Activated T-helper 1 cell treated with anti-CD3 and anti-CD28 coated beads, Interleukin-12 subunit alpha, Interleukin-12 subunit beta, Interleukin-2, Interleukin-4 antibody, amounts not matched to agents 30 ng/mL and 10 ng/mL and 1 ng/mL, durations not matched to agents 14 hours and 24 hours and 36 hours (primary cell): ENCODE data around the gene RPP40. TPM values are rescaled to one million over a fixed set of nuclear protein-coding genes. Genes with fewer than 3 reads are reported as not detected.
"Not testable (repeated sequence)": the region's sequence is repeated elsewhere in the genome, so short reads cannot be mapped to it uniquely, and the experiment has no call there.

ENCODE experiments used
- DNase-seq: peaks from one replicate; pipeline ENCODE4 v3.0.0; 2021; ENCODE audit warnings: low spot score
- H3K27ac Mint-ChIP-seq: one replicate; pipeline ENCODE4 v1.8.0; 2021; ENCODE audit warnings: mild to moderate bottlenecking, mixed read lengths
- H3K27me3 Mint-ChIP-seq: one replicate; pipeline ENCODE4 v1.8.0; 2022; ENCODE audit warnings: mild to moderate bottlenecking, moderate library complexity, mixed read lengths; ENCODE audit not compliant: insufficient read depth
- H3K36me3 Mint-ChIP-seq: one replicate; pipeline ENCODE4 v1.8.0; 2021; ENCODE audit warnings: low read depth, mixed read lengths
- H3K4me1 Mint-ChIP-seq: one replicate; pipeline ENCODE4 v1.8.0; 2021; ENCODE audit warnings: low read depth, mixed read lengths
- H3K4me3 Mint-ChIP-seq: one replicate; pipeline ENCODE4 v1.8.0; 2021; ENCODE audit warnings: mild to moderate bottlenecking, moderate library complexity, mixed read lengths
- H3K9me3 Mint-ChIP-seq: one replicate; pipeline ENCODE4 v1.8.0; 2021; ENCODE audit warnings: mixed read lengths
- intact Hi-C: fragments of 100-400 bp; cut with micrococcal nuclease; formaldehyde crosslinking; loops from one replicate; pipeline ENCODE4 v1.15.1; 2024
- total RNA-seq: library from RNA; stranded (reverse); gene quantifications from 2 replicates; pipeline ENCODE4 v1.2.3, GENCODE V29; 2022

Gene RPP40
- total RNA-seq, 1 donor from 2014 or later = 16.4 TPM

DNA sequence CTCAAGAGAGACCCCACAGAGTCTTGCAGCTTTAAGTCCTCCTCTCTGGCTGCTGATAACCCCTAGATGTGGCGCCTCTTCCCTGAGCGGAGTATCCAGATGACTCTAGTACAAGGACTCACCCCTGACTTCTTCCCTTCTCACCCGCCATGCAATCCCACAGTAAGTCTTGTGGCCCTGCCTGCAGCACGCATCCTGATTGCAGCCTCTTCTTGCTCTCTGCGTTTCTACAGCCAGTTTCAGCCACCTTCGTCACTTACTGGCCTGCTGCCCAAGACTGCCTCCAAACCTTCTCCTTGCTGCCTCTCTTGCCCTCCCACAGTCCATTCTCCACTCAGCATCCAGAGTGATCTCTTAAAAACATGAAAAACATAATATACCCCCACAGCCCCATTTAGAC is 2.4 kb upstream of the RPP40 start:
- intact Hi-C loops = no loop called here
- Mint-ChIP-seq H3K27ac (no peak overlapping the region), H3K4me1 (peaks cover 4% of the 10 kb centered on the region), H3K27me3 (no peaks in the 10 kb centered on the region), H3K9me3 (no peaks in the 10 kb centered on the region), H3K36me3 (peaks cover 2% of the 10 kb centered on the region), H3K4me3 (no peak overlapping the region)
- DNase-seq = no peak

DNA sequence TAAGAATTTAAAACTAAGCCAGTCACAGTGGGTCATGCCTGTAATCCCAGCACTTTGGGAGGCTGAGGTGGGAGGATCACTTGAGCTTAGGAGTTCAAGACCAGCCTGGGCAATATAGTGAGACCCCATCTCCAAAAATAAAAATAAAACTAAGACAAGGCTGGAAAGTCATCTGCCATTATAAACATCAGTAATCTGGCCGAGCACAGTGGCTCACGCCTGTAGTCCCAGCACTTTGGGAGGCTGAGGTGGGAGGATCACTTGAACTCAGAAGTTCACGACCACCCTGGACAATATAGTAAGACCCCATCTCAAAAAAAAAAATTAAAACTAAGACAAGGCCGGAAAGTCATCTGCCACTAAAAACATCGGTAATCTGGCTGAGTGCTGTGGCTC is 1.2 kb upstream of the RPP40 start:
- intact Hi-C loops, H3K27me3 Mint-ChIP-seq, DNase-seq, H3K36me3 Mint-ChIP-seq, H3K27ac Mint-ChIP-seq, H3K4me1 Mint-ChIP-seq, H3K9me3 Mint-ChIP-seq: not testable (repeated sequence)
- H3K4me3 Mint-ChIP-seq = peak overlapping the region; percentile 5

DNA sequence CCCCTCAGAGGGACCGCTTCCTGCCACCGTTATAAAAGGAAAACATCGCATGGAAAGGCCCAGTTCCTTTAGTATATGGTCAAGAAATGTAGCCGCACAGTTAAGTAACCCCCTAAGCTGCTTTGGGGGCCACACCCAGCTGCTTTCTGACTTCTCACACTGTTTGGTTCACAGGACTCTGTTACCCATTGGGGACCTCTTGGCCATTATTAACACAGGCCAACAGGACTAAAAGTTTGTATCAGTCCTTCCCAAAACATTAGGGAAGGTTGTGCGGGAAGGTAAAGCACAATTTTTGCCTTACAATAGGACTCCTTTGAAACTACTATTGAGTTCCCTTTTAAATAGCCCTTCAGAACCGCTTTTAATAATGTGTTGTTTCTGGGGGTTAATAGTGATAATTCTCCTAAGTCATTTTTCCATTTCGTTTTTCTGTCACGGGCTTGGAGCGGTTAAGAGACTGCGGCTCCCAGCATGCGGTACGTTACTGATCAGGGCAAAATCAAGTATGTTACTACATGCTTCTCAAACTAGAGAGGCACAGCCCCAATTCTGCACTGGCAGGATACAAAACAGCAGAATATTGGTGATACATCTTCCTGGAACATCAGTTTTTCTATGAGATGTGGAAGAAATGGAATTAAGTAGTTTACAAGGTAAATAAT is 668 bp upstream of the RPP40 start:
- Mint-ChIP-seq H3K9me3 (no peaks in the 10 kb centered on the region), H3K27me3 (no peaks in the 10 kb centered on the region), H3K4me3 (peak overlapping the region; percentile 90), H3K4me1 (peaks cover 4% of the 10 kb centered on the region), H3K36me3 (peaks cover 5% of the 10 kb centered on the region), H3K27ac (peak overlapping the region; percentile 89)
- DNase-seq = no peak
- intact Hi-C loops = loop anchor here (1.0 to 5.0 kb wide), 6 partner anchors 26 to 982 kb away; partner anchors contain the start of gene LYRM4

DNA sequence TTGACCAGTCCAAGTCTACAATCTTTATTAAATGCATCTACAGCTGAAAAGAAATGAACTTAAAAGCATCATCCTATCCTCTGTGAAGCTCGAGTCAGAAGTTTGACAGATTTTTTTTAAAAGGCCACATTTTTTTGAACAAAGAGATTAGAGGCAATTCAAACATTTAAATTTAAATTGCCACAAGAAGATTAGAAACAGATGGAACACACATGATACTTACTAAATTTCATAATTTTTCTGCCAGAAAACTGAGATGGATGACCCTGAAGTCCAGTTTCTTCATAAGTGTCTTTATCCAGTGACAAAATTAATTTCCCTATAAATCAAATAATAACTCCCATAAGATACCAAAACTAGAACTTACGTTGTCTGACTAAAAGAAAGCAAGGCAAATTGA is 4.3 kb downstream of the RPP40 start:
- intact Hi-C loops = no loop called here
- Mint-ChIP-seq H3K9me3 (no peaks in the 10 kb centered on the region), H3K36me3 (peaks cover 10% of the 10 kb centered on the region), H3K4me1 (peaks cover 4% of the 10 kb centered on the region), H3K27ac (no peak overlapping the region), H3K4me3 (no peak overlapping the region), H3K27me3 (no peaks in the 10 kb centered on the region)
- DNase-seq = no peak

DNA sequence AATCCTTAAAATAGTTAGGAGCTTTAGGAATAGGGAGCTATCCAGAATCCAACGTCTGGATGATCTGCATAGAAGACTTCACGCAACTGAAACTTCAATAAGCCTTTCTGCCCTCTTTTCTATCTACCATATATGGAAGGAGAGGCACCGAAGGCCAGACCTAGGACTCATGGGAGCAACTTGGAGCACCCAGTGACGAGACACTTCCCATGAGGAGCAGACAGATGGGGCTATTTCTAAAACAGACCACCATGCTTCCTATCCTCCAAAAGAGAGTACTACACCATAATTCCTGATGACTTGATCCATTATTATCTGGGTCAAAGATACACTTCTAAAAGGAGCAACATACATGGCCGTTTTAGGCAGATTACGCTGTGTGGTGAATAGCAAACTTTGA is 6.0 kb downstream of the RPP40 start:
- H3K4me1 Mint-ChIP-seq = peaks cover 4% of the 10 kb centered on the region
- peaks cover 10% of the 10 kb centered on the region for H3K36me3 Mint-ChIP-seq
- intact Hi-C loops = no loop called here
- DNase-seq = no peak
- H3K9me3 Mint-ChIP-seq = no peaks in the 10 kb centered on the region
- no peaks in the 10 kb centered on the region for H3K27me3 Mint-ChIP-seq
- H3K4me3 Mint-ChIP-seq = no peak overlapping the region
- H3K27ac Mint-ChIP-seq = no peak overlapping the region

DNA sequence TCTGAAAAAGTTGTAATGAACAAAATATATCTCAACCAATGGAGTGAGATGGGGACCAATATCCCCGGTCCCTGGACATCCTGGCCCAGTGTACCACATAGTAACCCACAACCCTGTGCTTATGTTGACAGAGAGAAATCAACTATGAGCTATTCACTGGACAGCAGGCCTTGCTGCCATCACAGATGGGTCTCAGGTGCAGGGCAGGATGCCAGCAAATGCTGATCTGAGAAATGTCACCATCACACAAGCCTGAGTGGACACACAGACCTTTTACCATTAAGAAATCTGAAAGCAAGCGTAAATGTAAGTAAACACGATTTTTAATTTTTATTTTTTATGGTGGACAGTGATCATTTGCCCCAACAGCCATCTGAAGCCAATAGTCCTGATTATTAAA is 9.1 kb downstream of the RPP40 start:
- intact Hi-C loops = no loop called here
- DNase-seq = no peak
- Mint-ChIP-seq H3K27ac (no peak overlapping the region), H3K36me3 (peaks cover 5% of the 10 kb centered on the region), H3K4me1 (no peaks in the 10 kb centered on the region), H3K27me3 (no peaks in the 10 kb centered on the region), H3K4me3 (no peak overlapping the region), H3K9me3 (no peaks in the 10 kb centered on the region)

DNA sequence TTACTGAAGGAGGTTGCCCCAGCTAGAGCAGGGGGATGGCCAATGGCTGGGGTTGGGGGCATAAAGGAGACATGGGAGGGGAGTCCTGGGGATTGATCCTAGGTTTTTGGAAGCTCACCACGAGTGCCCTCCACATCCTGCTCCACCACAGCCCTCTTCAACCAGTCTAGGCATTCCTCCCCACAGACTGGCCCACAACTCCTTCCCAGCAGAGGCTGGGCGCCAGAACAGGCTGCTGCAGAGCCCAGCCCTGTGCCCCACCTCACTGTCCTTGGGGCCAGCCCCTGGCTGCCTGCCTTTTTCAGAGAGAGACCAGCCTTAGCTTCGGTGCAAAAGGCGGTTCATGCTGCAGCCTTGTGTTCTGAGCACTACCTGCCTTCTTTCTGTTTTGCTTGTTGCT is 16.4 kb downstream of the RPP40 start:
- Mint-ChIP-seq H3K9me3 (no peaks in the 10 kb centered on the region), H3K36me3 (no peaks in the 10 kb centered on the region), H3K27me3 (no peaks in the 10 kb centered on the region), H3K27ac (no peak overlapping the region), H3K4me3 (no peak overlapping the region), H3K4me1 (no peaks in the 10 kb centered on the region)
- intact Hi-C loops = no loop called here
- no peak for DNase-seq

DNA sequence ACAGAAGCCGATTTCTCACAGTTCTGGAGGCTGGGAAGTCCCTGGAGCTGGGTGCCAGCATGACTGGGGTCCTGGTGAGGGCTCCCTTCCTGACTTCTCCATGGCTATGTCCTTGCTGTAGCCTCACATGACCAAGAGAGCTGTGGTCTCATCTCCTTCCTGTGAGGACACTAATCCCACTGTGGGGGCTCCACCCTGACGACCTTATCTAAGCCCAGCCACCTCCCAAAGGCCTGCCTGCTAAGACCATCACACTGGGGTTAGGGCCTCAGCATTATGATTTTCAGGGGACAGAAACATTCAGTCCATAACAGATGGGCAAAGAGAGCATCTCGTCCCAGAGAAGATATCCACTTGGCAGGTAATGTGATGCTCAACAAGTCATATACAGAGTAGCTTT is 16.8 kb downstream of the RPP40 start:
- no peak for DNase-seq
- no peaks in the 10 kb centered on the region for H3K27me3 Mint-ChIP-seq
- no peaks in the 10 kb centered on the region for H3K4me1 Mint-ChIP-seq
- no peak overlapping the region for H3K4me3 Mint-ChIP-seq
- no peaks in the 10 kb centered on the region for H3K36me3 Mint-ChIP-seq
- intact Hi-C loops = no loop called here
- H3K9me3 Mint-ChIP-seq = no peaks in the 10 kb centered on the region
- H3K27ac Mint-ChIP-seq = no peak overlapping the region

DNA sequence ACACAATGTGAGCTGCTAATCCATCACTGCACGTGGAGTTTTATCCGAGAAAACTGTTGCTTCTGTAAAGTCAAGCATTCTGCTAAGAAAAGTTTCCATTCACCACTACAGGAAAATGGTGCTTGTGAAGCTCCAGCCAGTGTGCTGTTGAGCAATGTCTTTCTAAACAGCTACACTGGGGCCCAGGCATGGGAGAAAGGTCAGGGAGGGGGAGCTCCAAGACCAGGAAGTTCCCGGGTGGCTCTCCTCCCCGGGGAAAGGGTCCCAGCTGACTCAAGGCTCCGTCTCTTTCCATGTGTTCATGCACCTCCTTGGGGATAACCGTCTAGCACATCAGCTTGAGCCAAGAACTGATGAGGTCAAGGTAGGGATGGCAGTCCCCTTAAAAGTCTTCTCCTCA is 20.5 kb downstream of the RPP40 start:
- H3K27me3 Mint-ChIP-seq = no peaks in the 10 kb centered on the region
- no peaks in the 10 kb centered on the region for H3K4me1 Mint-ChIP-seq
- peaks cover 2% of the 10 kb centered on the region for H3K36me3 Mint-ChIP-seq
- H3K27ac Mint-ChIP-seq = no peak overlapping the region
- H3K4me3 Mint-ChIP-seq = no peak overlapping the region
- DNase-seq = no peak
- peaks cover 6% of the 10 kb centered on the region for H3K9me3 Mint-ChIP-seq
- intact Hi-C loops = no loop called here

DNA sequence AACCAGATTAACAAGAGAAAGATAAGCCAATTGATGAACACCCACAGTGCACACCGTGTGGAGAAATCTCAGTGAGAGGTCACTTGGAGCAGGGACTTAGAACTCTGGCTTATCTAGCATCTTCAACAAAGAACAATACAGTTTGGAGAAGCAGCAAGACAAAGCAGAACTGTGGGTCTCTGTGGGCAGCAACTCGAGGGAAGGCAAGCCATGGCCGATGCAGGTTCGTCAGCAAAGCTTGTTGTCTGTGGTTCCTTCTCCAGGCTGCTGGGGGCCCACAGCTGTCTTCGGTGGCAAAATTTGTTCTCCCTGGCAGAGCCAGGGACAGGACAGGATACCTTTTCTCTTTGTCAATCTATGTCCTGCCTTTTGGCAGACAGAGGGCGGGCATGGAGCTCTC is 22.1 kb downstream of the RPP40 start:
- no peak overlapping the region for H3K4me3 Mint-ChIP-seq
- H3K27ac Mint-ChIP-seq = no peak overlapping the region
- no peaks in the 10 kb centered on the region for H3K4me1 Mint-ChIP-seq
- H3K36me3 Mint-ChIP-seq = peaks cover 2% of the 10 kb centered on the region
- no peak for DNase-seq
- no peaks in the 10 kb centered on the region for H3K27me3 Mint-ChIP-seq
- peaks cover 6% of the 10 kb centered on the region for H3K9me3 Mint-ChIP-seq
- intact Hi-C loops = no loop called here

DNA sequence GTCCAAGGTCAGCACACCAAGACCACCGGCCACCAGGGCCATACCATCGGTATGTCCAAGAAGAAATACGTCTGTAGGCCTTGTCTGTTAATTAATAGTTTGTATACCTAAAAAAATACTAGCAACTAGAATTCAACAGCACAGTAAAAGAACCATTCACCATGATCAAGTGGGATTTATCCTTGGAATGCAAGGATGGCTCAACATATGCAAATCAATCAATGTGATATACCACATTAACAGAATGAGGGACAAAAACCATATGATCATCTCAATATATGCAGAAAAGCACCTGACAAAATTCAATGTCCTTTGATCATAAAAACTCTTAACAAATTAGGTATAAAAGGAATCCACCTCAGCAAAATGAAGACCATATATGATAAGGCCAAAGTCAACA is 24.4 kb downstream of the RPP40 start:
- Mint-ChIP-seq H3K4me3 (no peak overlapping the region), H3K4me1 (no peaks in the 10 kb centered on the region), H3K9me3 (peaks cover 9% of the 10 kb centered on the region), H3K36me3 (peaks cover 2% of the 10 kb centered on the region), H3K27ac (no peak overlapping the region), H3K27me3 (no peaks in the 10 kb centered on the region)
- no peak for DNase-seq
- intact Hi-C loops = no loop called here

DNA sequence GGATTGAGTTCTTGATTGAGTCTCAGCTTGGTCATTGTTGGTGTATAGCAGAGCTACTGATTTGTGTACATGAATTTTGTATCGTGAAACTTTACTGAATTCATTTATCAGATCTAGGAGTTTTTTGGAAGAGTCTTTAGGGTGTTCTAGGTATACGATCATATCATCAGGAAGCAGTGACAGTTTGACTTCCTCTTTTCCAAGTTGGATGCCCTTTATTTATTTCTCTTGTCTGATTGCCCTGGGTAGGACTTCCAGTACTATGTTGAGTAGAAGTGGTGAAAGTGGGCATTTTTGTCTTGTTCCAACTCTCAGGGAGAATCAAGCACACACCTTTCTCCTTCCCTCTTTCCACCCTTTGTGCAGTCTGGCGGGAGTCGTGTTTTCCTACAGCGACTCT is 26.4 kb downstream of the RPP40 start:
- H3K27me3 Mint-ChIP-seq = no peaks in the 10 kb centered on the region
- H3K27ac Mint-ChIP-seq = no peak overlapping the region
- H3K4me1 Mint-ChIP-seq = no peaks in the 10 kb centered on the region

DNA sequence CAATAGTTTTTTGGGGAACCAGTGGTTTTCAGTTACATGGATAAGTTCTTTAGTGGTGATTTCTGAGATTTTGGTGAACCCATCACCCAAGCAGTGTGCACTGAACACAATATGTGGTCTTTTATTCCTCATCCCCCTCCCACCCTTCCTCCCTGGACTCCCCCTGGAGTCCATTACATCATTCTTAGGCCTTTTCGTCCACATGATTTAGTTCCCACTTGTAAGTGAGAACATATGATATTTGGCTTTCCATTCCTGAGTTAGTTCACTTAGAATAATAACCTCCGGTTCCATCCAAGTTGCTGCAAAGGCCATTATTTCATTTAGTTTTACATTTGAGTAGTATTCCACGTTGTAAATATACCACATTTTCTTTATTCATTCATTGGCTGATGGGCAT is 28.3 kb downstream of the RPP40 start:
- no peak for DNase-seq
- Mint-ChIP-seq H3K27me3 (peaks cover 2% of the 10 kb centered on the region), H3K27ac (no peak overlapping the region), H3K36me3 (peaks cover 2% of the 10 kb centered on the region), H3K9me3 (peaks cover 9% of the 10 kb centered on the region), H3K4me1 (no peaks in the 10 kb centered on the region), H3K4me3 (no peak overlapping the region)
- intact Hi-C loops = no loop called here

More for the DNA sequence above, 26.4 kb downstream of the RPP40 start:
- Mint-ChIP-seq H3K36me3 (peaks cover 2% of the 10 kb centered on the region), H3K9me3 (peaks cover 9% of the 10 kb centered on the region), H3K4me3 (no peak overlapping the region)
- DNase-seq = no peak
- intact Hi-C loops = no loop called here

DNA sequence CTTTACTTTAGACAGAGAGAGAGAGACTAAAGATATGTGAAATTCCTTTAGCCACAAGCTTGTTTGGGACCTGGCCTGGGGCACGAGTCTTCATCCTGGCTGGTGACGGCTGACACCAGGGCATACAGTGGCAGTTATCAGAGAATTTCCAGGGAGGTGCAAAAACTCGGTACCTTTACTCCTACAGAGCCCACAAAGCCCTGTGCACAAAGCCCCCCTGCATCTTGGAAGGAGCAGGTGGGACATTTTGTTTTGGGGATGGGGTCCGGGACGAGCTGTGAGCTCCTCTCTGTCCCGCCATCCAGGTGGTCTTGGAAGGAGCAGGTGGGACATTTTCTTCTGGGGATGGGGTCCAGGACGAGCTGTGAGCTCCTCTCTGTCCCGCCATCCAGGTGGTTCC is 28.9 kb downstream of the RPP40 start:
- DNase-seq = no peak
- H3K36me3 Mint-ChIP-seq = peaks cover 2% of the 10 kb centered on the region
- intact Hi-C loops = no loop called here
- peaks cover 2% of the 10 kb centered on the region for H3K27me3 Mint-ChIP-seq
- no peak overlapping the region for H3K27ac Mint-ChIP-seq
- no peak overlapping the region for H3K4me3 Mint-ChIP-seq
- no peaks in the 10 kb centered on the region for H3K4me1 Mint-ChIP-seq
- H3K9me3 Mint-ChIP-seq = peaks cover 9% of the 10 kb centered on the region
